Pons (tissue), 1 donor: ENCODE data around the gene CDON.

ENCODE experiments used
- DNase-seq: peaks from one replicate; pipeline ENCODE4 v3.0.0-alpha.2; 2016; ENCODE audit warnings: low spot score

CDON gene

GRCh38 chr11:125955856-125956255 lies 106.8 kb downstream of the CDON start:
- DNase-seq = no peak

DNA sequence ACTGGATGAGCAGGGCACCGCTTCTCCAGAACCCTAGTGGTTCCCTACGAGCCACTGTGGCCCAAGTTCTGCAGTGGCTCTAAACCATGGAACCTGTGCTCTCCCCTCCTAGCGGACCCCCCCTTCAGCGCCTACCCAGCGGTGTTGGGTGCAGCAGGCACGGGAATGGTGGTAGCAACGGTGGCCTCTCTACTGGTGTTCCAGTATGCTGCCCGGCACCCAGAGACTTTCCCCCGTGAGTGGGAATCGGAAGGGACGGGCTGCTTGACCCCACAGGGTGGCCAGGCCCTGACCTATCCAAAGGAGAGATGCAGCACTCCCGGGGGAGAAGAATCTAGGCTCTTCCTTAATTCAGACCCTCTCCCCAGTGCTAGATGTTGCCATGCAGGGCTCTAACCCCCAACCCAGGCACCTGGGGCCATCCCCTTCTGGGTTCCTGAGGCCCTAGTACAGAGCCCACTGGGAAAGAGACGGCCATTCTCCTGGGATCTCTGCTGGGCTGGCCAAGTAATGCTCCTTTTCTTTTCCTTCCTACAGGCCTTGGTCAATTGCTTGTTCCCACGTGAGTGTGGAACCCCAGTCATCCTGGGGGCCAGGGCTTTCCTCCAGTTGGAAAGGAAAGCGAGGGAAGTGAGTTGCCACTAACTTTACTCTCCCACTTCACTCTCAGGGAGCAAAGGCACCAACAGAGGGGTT lies 107.6 kb downstream of the CDON start:
- DNase-seq = no peak

DNA sequence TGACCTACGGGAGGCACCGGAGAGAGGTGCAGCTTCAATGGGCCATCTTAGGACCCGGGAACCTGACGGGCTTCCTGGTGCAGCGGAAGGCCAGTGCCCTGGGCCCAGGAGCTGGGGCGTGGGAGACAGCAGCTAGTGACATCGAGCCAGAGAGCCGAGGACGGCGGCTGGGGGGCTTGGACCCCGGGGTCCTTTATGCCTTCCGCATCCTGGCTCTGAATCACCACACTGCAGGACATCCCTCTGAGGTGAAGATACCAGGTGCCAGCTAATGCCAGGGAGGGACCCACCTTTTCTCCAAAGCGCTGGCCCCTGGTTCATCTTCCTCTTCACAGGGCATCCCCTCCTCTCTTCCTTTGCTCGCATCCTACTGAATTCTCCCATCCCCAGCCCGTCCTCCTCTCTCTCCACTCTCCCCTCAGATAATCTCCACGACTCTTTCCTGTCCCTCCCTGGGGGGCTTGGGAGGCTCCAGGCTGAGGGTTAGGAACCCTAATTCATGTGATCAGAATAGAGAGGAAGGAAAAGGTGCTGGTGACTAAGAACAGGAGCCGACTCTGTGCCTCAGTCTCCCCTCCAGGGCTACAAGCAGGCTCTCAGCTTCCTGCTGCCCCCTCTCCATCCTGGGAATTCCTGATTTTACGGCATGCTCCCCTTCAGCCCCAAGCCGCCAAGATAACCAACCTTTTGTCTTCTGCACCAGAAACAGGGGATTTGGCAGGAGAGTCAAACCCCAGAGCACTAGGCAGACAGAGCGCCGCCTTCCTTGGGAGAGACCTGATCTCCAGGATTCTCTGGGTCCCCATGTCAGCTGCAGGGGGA lies 108.3 kb downstream of the CDON start:
- DNase-seq = no peak

- DNase-seq = no peak
Observed at GRCh38 chr11:125953401-125953935, 109.2 kb downstream of the CDON start.

- no peak for DNase-seq
Observed at GRCh38 chr11:125952973-125953372, 109.7 kb downstream of the CDON start.

DNA sequence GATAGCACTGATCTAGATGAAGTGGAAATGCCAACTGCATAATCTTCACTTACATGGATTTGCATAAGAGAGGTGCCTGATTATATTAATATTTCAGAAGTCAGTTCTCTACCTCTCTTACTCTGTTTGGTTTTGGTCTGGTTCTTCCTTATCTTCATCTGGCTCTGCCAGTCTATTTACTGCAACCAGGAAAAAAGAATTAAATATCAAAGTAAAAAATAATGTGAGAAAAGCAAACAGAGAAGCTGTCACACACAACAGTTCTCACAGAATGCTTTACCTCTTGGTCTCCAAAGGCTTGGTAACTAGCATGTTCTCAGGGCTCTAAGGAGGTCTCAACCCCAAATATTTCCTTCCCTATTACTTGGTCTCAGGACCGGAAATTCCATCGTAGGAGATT lies 110.1 kb downstream of the CDON start:
- DNase-seq = no peak

DNA sequence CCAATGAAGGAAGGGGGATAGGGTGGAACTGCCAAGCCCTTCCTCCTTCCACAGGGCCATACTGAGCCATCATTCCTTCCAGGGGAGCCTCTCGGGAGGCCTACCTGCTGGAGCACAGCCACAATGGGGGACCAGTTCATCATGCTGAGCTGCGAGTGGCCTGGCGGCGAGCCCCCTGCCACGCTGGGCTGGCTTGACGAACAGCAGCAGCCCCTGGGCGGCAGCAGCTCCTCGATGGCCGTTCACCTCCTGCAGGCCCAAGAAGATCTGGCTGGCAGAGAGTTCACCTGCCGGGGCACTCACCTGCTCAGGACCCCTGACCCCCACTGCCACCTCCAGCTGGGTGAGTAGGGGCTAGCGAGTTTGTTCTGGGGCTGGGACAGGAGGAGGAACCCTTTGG lies 110.9 kb downstream of the CDON start:
- DNase-seq = no peak

DNA sequence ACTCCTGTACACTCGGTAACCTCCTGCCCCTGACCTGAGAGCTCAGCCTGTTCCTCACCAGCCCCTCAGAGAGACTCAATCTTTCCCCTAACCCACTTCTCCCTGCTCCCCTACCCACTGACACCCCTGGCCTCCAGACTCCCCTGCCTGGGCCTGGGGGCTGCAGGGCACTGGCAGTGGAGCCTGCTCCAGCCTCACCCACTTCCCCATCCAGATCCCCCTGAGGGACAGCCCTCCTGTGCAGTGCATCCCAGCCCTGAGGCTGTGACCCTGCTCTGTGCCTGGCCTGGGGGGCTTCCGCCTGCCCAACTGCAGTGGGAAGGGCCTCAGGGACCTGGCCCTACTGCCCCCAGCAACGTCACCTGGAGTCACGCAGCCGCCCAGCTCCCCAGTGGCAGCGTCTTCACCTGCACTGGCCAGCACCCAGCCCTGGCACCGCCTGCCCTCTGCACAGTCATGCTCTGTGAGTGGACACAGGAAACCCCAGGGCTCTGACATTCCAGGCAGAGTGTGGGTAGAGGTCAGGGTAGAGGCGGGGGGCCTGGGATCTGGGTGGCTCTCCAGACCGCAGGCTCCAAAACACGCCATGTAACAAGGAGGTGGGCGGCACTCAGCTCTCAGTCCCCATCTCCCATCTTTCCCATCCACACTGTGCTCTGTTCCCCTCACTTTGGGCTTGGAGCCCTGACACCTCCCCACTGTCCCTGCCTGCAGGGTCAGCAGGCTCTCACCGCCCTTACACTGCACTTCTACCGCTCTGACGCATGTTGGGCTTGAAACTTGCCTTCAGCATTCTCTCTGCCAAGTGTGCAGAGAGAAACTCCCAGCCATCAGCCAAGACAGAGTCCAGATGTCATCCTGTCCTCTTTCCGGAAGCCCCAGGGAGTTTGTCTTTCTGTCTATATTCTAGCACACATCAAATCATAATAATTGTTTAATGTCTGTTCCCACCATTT lies 111.7 kb downstream of the CDON start:
- DNase-seq = no peak

DNA sequence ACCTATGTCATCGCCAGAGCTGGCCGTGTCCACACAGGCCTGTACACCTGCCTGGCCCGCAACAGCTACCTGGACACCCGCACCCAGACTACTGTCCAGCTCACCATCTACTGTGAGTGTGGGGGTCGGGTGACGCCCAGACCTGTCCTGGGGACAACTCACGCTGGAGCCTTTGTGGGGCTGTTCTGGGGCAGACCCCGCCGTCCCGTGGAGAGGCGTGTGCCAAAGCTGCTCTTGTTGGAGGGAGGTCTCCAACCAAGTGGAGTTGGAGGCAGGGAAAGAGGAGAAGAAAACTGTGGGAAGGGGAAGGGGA lies 112.5 kb downstream of the CDON start:
- DNase-seq = no peak

GRCh38 chr11:125949271-125950177 lies 113.1 kb downstream of the CDON start:
- DNase-seq = no peak

DNA sequence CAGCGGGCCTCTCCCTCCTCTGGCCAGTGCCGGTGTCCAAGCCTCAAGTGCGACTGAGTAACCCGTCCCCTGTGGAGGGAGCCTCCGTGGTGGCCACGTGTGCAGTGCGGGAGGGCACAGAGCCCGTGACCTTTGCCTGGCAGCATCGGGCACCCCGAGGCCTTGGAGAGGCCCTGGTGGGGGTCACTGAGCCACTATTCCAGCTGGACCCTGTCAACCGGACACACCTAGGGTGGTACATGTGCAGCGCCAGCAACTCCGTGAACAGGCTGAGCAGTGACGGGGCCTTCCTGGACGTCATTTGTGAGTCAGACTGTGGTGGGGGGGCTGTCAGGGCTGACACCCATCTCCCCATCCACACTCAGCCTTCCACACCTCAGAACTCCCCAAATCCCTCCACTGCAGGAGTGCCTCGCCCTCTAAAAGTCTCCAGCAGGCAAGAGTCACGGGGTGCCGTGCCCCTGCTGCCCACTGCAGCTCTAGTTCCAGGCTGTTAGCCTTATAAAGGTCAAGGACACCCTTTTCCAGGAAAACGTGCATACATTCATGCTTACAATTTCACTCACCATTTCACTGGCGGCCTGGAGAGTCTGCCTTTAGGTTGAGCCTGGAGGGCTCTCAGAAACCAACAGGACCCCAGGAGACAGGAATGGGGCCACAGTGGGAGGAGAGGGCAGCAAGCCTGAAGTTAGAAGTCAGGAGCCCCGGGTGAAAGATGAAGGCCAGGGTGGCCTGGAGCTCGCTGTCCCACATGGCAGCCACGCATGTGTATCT lies 114.2 kb downstream of the CDON start:
- no peak for DNase-seq

- no peak for DNase-seq
Observed at GRCh38 chr11:125947419-125948277, 115.0 kb downstream of the CDON start.

DNA sequence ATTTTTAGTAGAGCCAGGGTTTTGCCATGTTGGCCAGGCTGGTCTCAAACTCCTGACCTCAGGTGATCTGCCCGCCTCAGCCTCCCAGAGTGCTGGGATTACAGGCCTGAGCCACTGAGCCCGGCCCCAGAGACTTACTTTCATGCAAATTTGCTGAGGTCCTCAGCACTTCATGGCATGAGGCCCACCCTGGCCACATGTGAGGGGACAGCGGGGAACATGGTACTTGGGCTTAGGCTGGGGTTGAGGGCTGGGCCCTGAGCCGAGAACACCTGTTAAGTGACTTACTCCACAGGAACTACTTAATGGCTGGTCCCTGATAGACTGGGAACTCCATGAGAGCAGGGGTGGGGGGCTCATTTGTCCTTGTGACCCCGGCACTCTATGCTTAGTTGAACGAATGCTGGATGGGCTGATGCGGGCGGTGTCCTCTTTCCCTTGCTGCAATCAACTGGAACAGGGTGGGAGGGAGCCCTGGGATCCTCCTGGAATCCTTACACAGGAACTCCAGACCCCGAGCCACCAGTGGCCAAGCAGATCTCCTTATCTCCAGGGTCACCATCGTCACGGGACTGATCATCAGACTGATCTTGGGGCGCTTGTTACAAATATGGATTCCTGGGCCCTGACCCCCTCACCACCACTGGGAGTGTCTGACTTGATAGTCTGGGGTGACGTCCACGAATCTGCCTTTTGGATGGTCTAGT lies 115.8 kb downstream of the CDON start:
- DNase-seq = no peak

GRCh38 chr11:125945797-125946520 lies 116.7 kb downstream of the CDON start, which contains the start of gene VSIG10L2:
Gene VSIG10L2 (plus strand): TSS chr11:125946044. CDS start chr11:125946056, 12 bp downstream.
- no peak for DNase-seq

DNA sequence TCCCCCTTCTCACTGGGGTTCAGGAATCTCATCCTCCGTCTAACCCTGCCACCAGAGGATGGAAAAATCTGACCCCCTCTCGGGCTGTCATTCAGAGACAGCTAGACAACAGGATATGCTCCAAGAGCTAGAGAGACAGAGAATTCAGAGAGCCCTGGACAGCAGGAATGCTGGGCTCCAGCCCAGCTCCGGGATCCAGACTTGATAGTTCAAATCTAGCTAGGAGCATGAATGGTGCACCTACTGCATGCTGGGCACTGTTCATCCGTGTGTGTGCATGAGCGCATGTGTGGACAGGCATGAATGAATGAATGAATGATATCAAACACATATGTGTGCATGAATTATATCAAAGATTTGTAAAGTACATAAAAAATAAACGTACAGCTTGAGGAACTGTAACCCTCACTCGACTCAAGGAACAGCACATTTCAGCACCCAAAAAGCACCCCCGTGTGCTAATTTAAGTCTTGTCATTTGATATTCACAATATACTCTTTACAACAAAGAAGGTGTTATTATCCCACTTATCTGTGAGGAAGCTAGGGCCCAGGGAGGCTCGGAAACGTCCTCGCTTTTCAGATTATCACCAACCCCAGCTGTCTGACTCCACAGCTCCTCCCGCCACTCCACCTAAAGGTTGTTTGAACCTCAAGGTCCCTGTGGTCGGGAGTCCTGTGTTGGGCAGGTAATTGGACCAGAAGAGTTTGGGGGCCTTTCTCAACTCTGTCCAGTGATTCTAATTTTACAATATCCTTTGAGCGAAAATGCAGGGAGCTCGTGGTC lies 117.5 kb downstream of the CDON start:
- DNase-seq = no peak

GRCh38 chr11:125944350-125945010 lies 118.2 kb downstream of the CDON start:
- DNase-seq = no peak
